Heart left ventricle (tissue), 16 donors: ENCODE measurements around the gene COX6B2. TPM values are rescaled to one million over a fixed set of nuclear protein-coding genes. Genes with fewer than 3 reads are reported as not detected.

Experiments
- ATAC-seq, 4 donors: fragments of 200-7000 bp; cut with Tn5 transposase; one replicate each; pipeline ENCODE4 v1.9.1; 2020 to 2022; ENCODE audit warnings: moderate library complexity in 4 of 4, mild to moderate bottlenecking in 3 of 4, moderate number of reproducible peaks in 1 of 4
- DNase-seq, 5 donors: peaks; one replicate each; pipeline ENCODE4 v3.0.0-alpha.2; 2020
- H3K27ac ChIP-seq, 12 donors: fragments of 200-600 bp; sonication (generic) in 4 of 12; one replicate each; pipeline versions ENCODE4 v1.5.0 to v1.8.0; 2016 to 2022; ENCODE audit warnings: mild to moderate bottlenecking in 2 of 12
- H3K27me3 ChIP-seq, 9 donors: fragments of 200-600 bp; sonication (generic) in 2 of 9; one replicate each; pipeline versions ENCODE4 v1.5.1 to v1.8.0; 2016 to 2022; ENCODE audit warnings: mild to moderate bottlenecking in 3 of 9
- H3K36me3 ChIP-seq, 9 donors: fragments of 200-600 bp; sonication (generic) in 2 of 9; one replicate each; pipeline versions ENCODE4 v1.5.0 to v1.8.0; 2018 to 2022; ENCODE audit warnings: mild to moderate bottlenecking in 2 of 9
- H3K4me1 ChIP-seq, 12 donors: fragments of 200-600 bp; sonication (generic) in 4 of 12; one replicate each; pipeline versions ENCODE4 v1.5.0 to v1.8.0; 2016 to 2022; ENCODE audit warnings: mild to moderate bottlenecking in 3 of 12
- H3K4me3 ChIP-seq, 12 donors: fragments of 200-600 bp; sonication (generic) in 4 of 12; one replicate each; pipeline versions ENCODE4 v1.5.0 to v1.8.0; 2017 to 2022; ENCODE audit warnings: mild to moderate bottlenecking in 9 of 12, moderate library complexity in 4 of 12
- H3K9me3 ChIP-seq, 12 donors: fragments of 200-600 bp; sonication (generic) in 4 of 12; one replicate each; pipeline versions ENCODE4 v1.5.0 to v1.8.0; 2016 to 2022; ENCODE audit warnings: mild to moderate bottlenecking in 1 of 12
- CTCF ChIP-seq, 12 donors: fragments of 200-600 bp; sonication (generic) in 4 of 12; IDR thresholded peaks; one replicate each; pipeline versions ENCODE4 v1.5.0 to v1.8.0; 2018 to 2022; ENCODE audit warnings: antibody characterized with exemption in 12 of 12, mild to moderate bottlenecking in 5 of 12
- POLR2A ChIP-seq, 2 donors: fragments of 450-650 bp; IDR thresholded peaks; one replicate each; pipeline ENCODE4 v1.6.1; 2017; ENCODE audit warnings: antibody characterized with exemption in 2 of 2, mild to moderate bottlenecking in 2 of 2, moderate library complexity in 2 of 2
- WGBS, 4 donors: extraction: QIAGEN DNeasy Blood & Tissue Kit in 2 of 4; methylation state at CpG; one replicate each; pipeline versions ENCODE4 v1.1.5 to v1.1.7; 2013 to 2018; 5-methylcytosine and 5-hydroxymethylcytosine counted together
- intact Hi-C, 10 donors: fragments of 100-400 bp; cut with DNase I; formaldehyde crosslinking; loops; one replicate each; pipeline versions ENCODE4 v1.11.1 to v1.14.2; 2022
- polyA plus RNA-seq, 2 donors: library from polyadenylated mRNA; stranded (reverse); fragments of 200-250 nt; gene quantifications; one replicate each; pipeline ENCODE4 v1.2.3, GENCODE V29; 2013
- total RNA-seq, 9 donors: library from RNA; depleted of rRNA in 2 of 9; stranded (reverse); fragments of >200 nt in 2 of 9; fragmentation: NEBNext Ultra II Directional in 3 of 9; extraction: Animal tissue kit (Norgen Biotek cat#: 25700) in 3 of 9; gene quantifications; one replicate each; pipeline versions ENCODE4 v1.1.0 to v1.2.4, GENCODE V29; 2016 to 2023
- donor health status: ischemic (EF 13 %, LVEDD 7.1; RV severe dilation, severe dysfunction).
- donor health status: healthy with polysubstance abuse.
- donor health status: DM: no; HTN: yes; CAD: no.
- donor health status: DM: no; HTN: no; CAD: no.
- donor health status: ischemic (EF 25% LVEDD 6.9; RV normal size, moderate dysfunction).
- donor health status: ischemic (EF 25% LVEDD 5.7; RV mildly dilated, moderate dysfunction).
- donor health status: healthy.
- donor health status: DM: yes; HTN: yes; CAD: no.
- donor health status: ischemic (EF 35%, LVEDD 5.7; RV mildly dilated, moderate dysfunction).
- donor health status: nonischemic (EF 11% LVEDD 7.7; RV severe dilation, severe dysfunction).
- donor health status: DM: yes; HTN: yes; CAD: no.
- donor health status: PGD.
- donor health status: ischemic (EF 29% LVEDD 5.4; RV normal size, mild dysfunction).
- donor health status: nonischemic (EF 23%, LVEDD 6.1; RV moderate dilation, normal function).

COX6B2 gene
- total and polyA plus RNA-seq, 11 donors, result 0.16 TPM; not detected in 10

- ATAC-seq (no peak), DNase-seq (no peak)
- Histone ChIP-seq H3K36me3 (peaks cover 0 to 44% (median 0%) of the 10 kb centered on the region in 9 donors), H3K4me1 (peaks cover 0 to 10% (median 4%) of the 10 kb centered on the region in 12 donors), H3K27me3 (no peaks in the 10 kb centered on the region), H3K9me3 (no peaks in the 10 kb centered on the region), H3K4me3 (no peak overlapping the region), H3K27ac (no peak overlapping the region)
- intact Hi-C loops, result loop anchor here (5.0 to 10.0 kb wide), 6 partner anchors 32 to 197 kb away; partner anchors contain the start of genes TMEM238 (in 5 of the 10), KMT5C (in 3 of the 10), IL11 (in 2 of the 10) and TMEM190 (in 2 of the 10)
- WGBS, 4 donors, result 73 to 85% (median 82%) methylated on average over 14 of the region's 14 CpGs
- TF ChIP-seq POLR2A (IDR thresholded peaks at IDR 0.05) (no peak), CTCF (IDR thresholded peaks at IDR 0.05) (no peak)
Measured at GRCh38 chr19:55304980-55305379, 49.5 kb downstream of the COX6B2 start.

- no peaks in the 10 kb centered on the region for H3K9me3 ChIP-seq
- intact Hi-C loops, result loop anchor here (5.0 to 10.0 kb wide), 6 partner anchors 33 to 198 kb away; partner anchors contain the start of genes TMEM238 (in 5 of the 10), KMT5C (in 3 of the 10), IL11 (in 2 of the 10) and TMEM190 (in 2 of the 10)
- H3K27ac ChIP-seq, result no peak overlapping the region
- TF ChIP-seq CTCF (IDR thresholded peaks at IDR 0.05) (no peak), POLR2A (IDR thresholded peaks at IDR 0.05) (no peak)
- DNase-seq, result peak in 1 of 5 donors; percentile 63
- peaks cover 0 to 10% (median 4%) of the 10 kb centered on the region in 12 donors for H3K4me1 ChIP-seq
- H3K4me3 ChIP-seq, result no peak overlapping the region
- 82 to 91% (median 89%) methylated on average over 33 to 39 of the region's 39 CpGs for WGBS, 4 donors
- no peaks in the 10 kb centered on the region for H3K27me3 ChIP-seq
- peak in 2 of 4 donors; percentile 33 to 38 for ATAC-seq
- peaks cover 0 to 44% (median 0%) of the 10 kb centered on the region in 9 donors for H3K36me3 ChIP-seq
Measured at GRCh38 chr19:55304279-55304978, 50.1 kb downstream of the COX6B2 start.

GRCh38 chr19:55303477-55303876, 51.0 kb downstream of the COX6B2 start:
- Histone ChIP-seq H3K4me3 (no peak overlapping the region), H3K27me3 (no peaks in the 10 kb centered on the region), H3K36me3 (peaks cover 0 to 37% (median 0%) of the 10 kb centered on the region in 9 donors), H3K27ac (no peak overlapping the region), H3K4me1 (peaks cover 0 to 10% (median 4%) of the 10 kb centered on the region in 12 donors), H3K9me3 (no peaks in the 10 kb centered on the region)
- ATAC-seq, result no peak
- WGBS, 4 donors, result 92 to 100% (median 94%) methylated on average over 4 to 11 of the region's 11 CpGs
- intact Hi-C loops, result loop anchor here (2.0 to 10.0 kb wide), 7 partner anchors 34 to 199 kb away; partner anchors contain the start of genes TMEM238 (in 5 of the 10), KMT5C (in 3 of the 10), IL11 (in 2 of the 10) and TMEM190 (in 2 of the 10)
- DNase-seq, result no peak
- TF ChIP-seq CTCF (IDR thresholded peaks at IDR 0.05), result no peak
- TF ChIP-seq POLR2A (IDR thresholded peaks at IDR 0.05), result no peak

GRCh38 chr19:55302318-55302703, 52.2 kb downstream of the COX6B2 start:
- DNase-seq (no peak), ATAC-seq (no peak)
- intact Hi-C loops, result loop anchor here (2.0 to 10.0 kb wide), 7 partner anchors 35 to 200 kb away; partner anchors contain the start of genes TMEM238 (in 5 of the 10), KMT5C (in 3 of the 10), IL11 (in 2 of the 10) and TMEM190 (in 2 of the 10)
- Histone ChIP-seq H3K9me3 (no peaks in the 10 kb centered on the region), H3K27ac (no peak overlapping the region), H3K4me3 (peak overlapping the region in 2 of 12 donors; percentile 48), H3K27me3 (no peaks in the 10 kb centered on the region), H3K36me3 (peaks cover 0 to 36% (median 3%) of the 10 kb centered on the region in 9 donors), H3K4me1 (peaks cover 0 to 10% (median 4%) of the 10 kb centered on the region in 12 donors)
- no peak for TF ChIP-seq CTCF (IDR thresholded peaks at IDR 0.05)
- WGBS, 4 donors, result 83 to 85% (median 84%) methylated on average over 12 of the region's 12 CpGs
